CD4-positive, alpha-beta T cell (primary cell): ENCODE measurements around the gene XKR7. TPM values are rescaled to one million over a fixed set of nuclear protein-coding genes. Genes with fewer than 3 reads are reported as not detected.
A peak's percentile ranks its signal among the peaks of the same experiment; 100 is the strongest.

ENCODE experiments used
- ATAC-seq: fragments of 200-7000 bp; cut with Tn5 transposase; one replicate; pipeline ENCODE4 v1.10.0; 2022; ENCODE audit warnings: mild to moderate bottlenecking; ENCODE audit not compliant: poor library complexity
- CTCF ChIA-PET: fragments of 350-600 bp; sonication (Branson Sonifier 250); formaldehyde crosslinking; loops from one replicate; lab custom pipeline; 2021; ENCODE audit warnings: antibody characterized with exemption, inconsistent platforms; lab: Charles Lee
- POLR2A ChIA-PET: fragments of 350-600 bp; sonication (Branson Sonifier 250); formaldehyde crosslinking; loops from one replicate; lab custom pipeline; 2021; ENCODE audit warnings: antibody characterized with exemption, inconsistent platforms; lab: Charles Lee
- DNase-seq, 14 experiments: peaks; one replicate each; pipeline ENCODE4 v3.0.0-alpha.2; 2013 to 2020; ENCODE audit warnings: mixed read lengths in 2 of 14
- H3K27ac ChIP-seq, 2 donors: one replicate each; pipeline versions ENCODE4 v1.5.1 to v1.7.0; 2013; ENCODE audit warnings: low read length in 2 of 2, low read depth in 1 of 2, mild to moderate bottlenecking in 1 of 2
- H3K27me3 ChIP-seq, 2 experiments: 1 replicate in 1 of 2; 2 replicates in 1 of 2; pipeline versions ENCODE4 v1.6.1 to v1.7.0; 2013; ENCODE audit warnings: low read length in 2 of 2, control low read depth in 1 of 2, mild to moderate bottlenecking in 1 of 2, moderate library complexity in 1 of 2; ENCODE audit not compliant: insufficient read depth in 2 of 2, control insufficient read depth in 1 of 2
- H3K36me3 ChIP-seq: one replicate; pipeline ENCODE4 v1.6.1; 2013; ENCODE audit warnings: low read length, control low read depth; ENCODE audit not compliant: insufficient read depth
- H3K4me1 ChIP-seq: one replicate; pipeline ENCODE4 v1.6.1; 2013; ENCODE audit warnings: low read length, control low read depth; ENCODE audit not compliant: insufficient read depth
- H3K4me3 ChIP-seq: one replicate; pipeline ENCODE4 v1.5.1; 2013; ENCODE audit warnings: mild to moderate bottlenecking, low read length, moderate library complexity
- H3K9me3 ChIP-seq, 2 experiments: 1 replicate in 1 of 2; 2 replicates in 1 of 2; pipeline versions ENCODE4 v1.6.1 to v1.7.0; 2013; ENCODE audit warnings: low read length in 2 of 2, mild to moderate bottlenecking in 2 of 2, control low read depth in 1 of 2, moderate library complexity in 1 of 2; ENCODE audit not compliant: control insufficient read depth in 1 of 2, insufficient read depth in 1 of 2
- H3K27ac Mint-ChIP-seq: one replicate; pipeline ENCODE4 v1.8.0; 2020; ENCODE audit warnings: mixed read lengths
- H3K27me3 Mint-ChIP-seq: one replicate; pipeline ENCODE4 v1.8.0; 2021; ENCODE audit warnings: mixed read lengths
- H3K36me3 Mint-ChIP-seq: one replicate; pipeline ENCODE4 v1.8.0; 2021; ENCODE audit warnings: low read depth, mixed read lengths
- H3K4me1 Mint-ChIP-seq: one replicate; pipeline ENCODE4 v1.8.0; 2021; ENCODE audit warnings: low read depth, mixed read lengths
- H3K4me3 Mint-ChIP-seq: one replicate; pipeline ENCODE4 v1.8.0; 2020; ENCODE audit warnings: mild to moderate bottlenecking, mixed read lengths
- H3K9me3 Mint-ChIP-seq: one replicate; pipeline ENCODE4 v1.8.0; 2020; ENCODE audit warnings: mixed read lengths
- CTCF ChIP-seq: fragments of 200-600 bp; IDR thresholded peaks from one replicate; pipeline ENCODE4 v1.8.0; 2022; ENCODE audit warnings: antibody characterized with exemption, mild to moderate bottlenecking
- intact Hi-C, 2 experiments: fragments of 100-400 bp; cut with DNase I in 1 of 2; cut with micrococcal nuclease in 1 of 2; formaldehyde crosslinking; loops; one replicate each; pipeline versions ENCODE4 v1.15.1 to v1.9.0; 2023 to 2025; cut with DNase I, micrococcal nuclease
- total RNA-seq, 174 experiments: library from RNA in 2 of 174; stranded (reverse) in 2 of 174; gene quantifications; one replicate each; pipeline ENCODE4 v1.2.3 and lab custom pipeline; 2021 to 2026

The XKR7 gene
- total RNA-seq, 2 experiments from 2014 or later, result not detected

DNA sequence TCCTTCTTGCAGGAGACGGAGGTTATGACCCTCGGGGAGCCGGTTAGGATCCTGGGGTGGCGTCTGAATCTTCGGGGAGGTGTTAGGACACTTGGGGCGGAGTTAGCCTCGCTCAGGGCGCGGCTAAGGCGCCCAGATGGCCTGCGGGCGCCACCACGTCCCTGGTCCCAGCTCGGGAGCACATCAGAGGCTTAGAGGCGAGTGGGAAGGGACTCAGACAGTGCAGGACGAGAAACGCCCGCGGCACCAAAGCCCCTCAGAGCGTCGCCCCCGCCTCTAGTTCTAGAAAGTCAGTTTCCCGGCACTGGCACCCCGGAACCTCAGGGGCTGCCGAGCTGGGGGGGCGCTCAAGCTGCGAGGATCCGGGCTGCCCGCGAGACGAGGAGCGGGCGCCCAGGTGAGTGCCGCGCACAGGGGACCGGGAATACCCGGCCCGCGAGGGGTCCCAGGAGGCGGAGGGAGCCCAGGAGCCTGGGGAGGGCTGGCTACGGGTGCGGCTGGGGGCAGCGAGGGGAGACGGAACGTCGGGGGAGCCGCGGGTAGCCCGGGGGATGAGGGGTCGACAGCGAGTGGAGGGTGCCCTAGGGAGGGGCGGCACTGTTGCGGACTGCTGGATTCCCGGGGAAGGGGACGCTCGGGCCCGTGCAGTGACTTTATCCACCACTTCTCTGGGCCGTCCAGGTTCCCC, 84.3 kb downstream of the XKR7 start, which contains the start of gene HCK:
HCK (plus strand) TSS at position 153 of the 688 bp plus-strand sequence.
- DNase-seq, result peak in 3 of 14 experiments; percentile 5 to 53 (median 44)
- Histone ChIP-seq H3K36me3 (no peaks in the 10 kb centered on the region), H3K27ac (no peak within 1 kb of the TSS), H3K4me1 (peaks cover 22% of the 10 kb centered on the region), H3K27me3 (peaks cover 39 to 59% of the 10 kb centered on the region in 2 experiments), H3K4me3 (peak within 1 kb of the TSS; percentile 43), H3K9me3 (peaks cover 0 to 17% of the 10 kb centered on the region in 2 experiments)
- H3K36me3 Mint-ChIP-seq, result no peaks in the 10 kb centered on the region
- ChIA-PET CTCF (interaction anchor here (0.6 kb wide), 1 partner anchor 359 kb away, joined by 3 read pairs; no protein-coding TSS in a partner anchor), POLR2A (no interaction called here)
- no peak for TF ChIP-seq CTCF
- peaks cover 16% of the 10 kb centered on the region for H3K4me1 Mint-ChIP-seq
- H3K27ac Mint-ChIP-seq, result no peak within 1 kb of the TSS
- no peaks in the 10 kb centered on the region for H3K9me3 Mint-ChIP-seq
- peak within 1 kb of the TSS; percentile 69 for H3K4me3 Mint-ChIP-seq
- intact Hi-C loops, result no loop called here
- ATAC-seq, result peak; percentile 44
- peaks cover 83% of the 10 kb centered on the region for H3K27me3 Mint-ChIP-seq

GRCh38 chr20:32052778-32053362, 84.9 kb downstream of the XKR7 start:
- CTCF ChIA-PET, result no interaction called here

More at GRCh38 chr20:32052778-32053362, 84.9 kb downstream of the XKR7 start:
- intact Hi-C loops, result no loop called here
- peak in 4 of 14 experiments; percentile 10 to 62 (median 53) for DNase-seq
- no peaks in the 10 kb centered on the region for H3K36me3 ChIP-seq
- H3K4me1 ChIP-seq, result peaks cover 22% of the 10 kb centered on the region
- POLR2A ChIA-PET, result no interaction called here
- Mint-ChIP-seq H3K9me3 (no peaks in the 10 kb centered on the region), H3K27me3 (peaks cover 82% of the 10 kb centered on the region), H3K4me1 (peaks cover 16% of the 10 kb centered on the region), H3K27ac (no peak overlapping the region), H3K4me3 (no peak overlapping the region), H3K36me3 (no peaks in the 10 kb centered on the region)
- ATAC-seq, result no peak
- TF ChIP-seq CTCF, result no peak
- no peak overlapping the region for H3K27ac ChIP-seq
- peaks cover 40 to 59% of the 10 kb centered on the region in 2 experiments for H3K27me3 ChIP-seq
- peak overlapping the region; percentile 43 for H3K4me3 ChIP-seq
- H3K9me3 ChIP-seq, result peaks cover 0 to 17% of the 10 kb centered on the region in 2 experiments

Other genes with a start within 250 kb of the XKR7 start
- gene BCL2L1, start 245.3 kb upstream of the XKR7 start, total RNA-seq, result 10 to 100 TPM; 11.8 to 11.9 TPM
- under 1 TPM; 0.85 to 0.89 TPM for gene TPX2, start 228.9 kb upstream of the XKR7 start, total RNA-seq
- gene MYLK2, start 148.8 kb upstream of the XKR7 start, total RNA-seq, result not detected
- not detected for gene FOXS1, start 122.5 kb upstream of the XKR7 start, total RNA-seq
- not detected for gene DUSP15, start 97.6 kb upstream of the XKR7 start, total RNA-seq
- not detected for gene TTLL9, start 97.5 kb upstream of the XKR7 start, total RNA-seq
- gene PDRG1, start 16.1 kb upstream of the XKR7 start, total RNA-seq, result 1 to 10 TPM; 6.5 to 7.1 TPM
- gene CCM2L, start 42.3 kb downstream of the XKR7 start, total RNA-seq, result not detected
- gene HCK, start 84.1 kb downstream of the XKR7 start, total RNA-seq, result 1 to 10 TPM in 1 of 2 experiments, under 1 TPM in 1; 0.67 to 1.0 TPM
- gene TM9SF4, start 141.6 kb downstream of the XKR7 start, total RNA-seq, result 10 to 100 TPM; 22.4 to 24.5 TPM
- 10 to 100 TPM; 15.6 to 16.9 TPM for gene PLAGL2, start 239.6 kb downstream of the XKR7 start, total RNA-seq
- gene POFUT1, start 239.7 kb downstream of the XKR7 start, total RNA-seq, result 1 to 10 TPM; 7.5 to 8.8 TPM